ENCODE results near the gene NT5M. TPM values are rescaled to one million over a fixed set of nuclear protein-coding genes. Genes with fewer than 3 reads are reported as not detected.

The NT5M gene
- total RNA-seq, 2 donors from 2014 or later, result 0.92 TPM; not detected in 1

- Histone ChIP-seq H3K9me3 (no peaks in the 10 kb centered on the region), H3K27me3 (replicated peaks; ENCODE audit: insufficient read depth) (no peaks in the 10 kb centered on the region), H3K4me1 (ENCODE audit: control insufficient read depth in 1 of 2, low read depth in 2 of 2) (no peaks in the 10 kb centered on the region), H3K27ac (no peak overlapping the region), H3K4me3 (no peak overlapping the region), H3K36me3 (no peaks in the 10 kb centered on the region)
- TF ChIP-seq, protein P1, sequence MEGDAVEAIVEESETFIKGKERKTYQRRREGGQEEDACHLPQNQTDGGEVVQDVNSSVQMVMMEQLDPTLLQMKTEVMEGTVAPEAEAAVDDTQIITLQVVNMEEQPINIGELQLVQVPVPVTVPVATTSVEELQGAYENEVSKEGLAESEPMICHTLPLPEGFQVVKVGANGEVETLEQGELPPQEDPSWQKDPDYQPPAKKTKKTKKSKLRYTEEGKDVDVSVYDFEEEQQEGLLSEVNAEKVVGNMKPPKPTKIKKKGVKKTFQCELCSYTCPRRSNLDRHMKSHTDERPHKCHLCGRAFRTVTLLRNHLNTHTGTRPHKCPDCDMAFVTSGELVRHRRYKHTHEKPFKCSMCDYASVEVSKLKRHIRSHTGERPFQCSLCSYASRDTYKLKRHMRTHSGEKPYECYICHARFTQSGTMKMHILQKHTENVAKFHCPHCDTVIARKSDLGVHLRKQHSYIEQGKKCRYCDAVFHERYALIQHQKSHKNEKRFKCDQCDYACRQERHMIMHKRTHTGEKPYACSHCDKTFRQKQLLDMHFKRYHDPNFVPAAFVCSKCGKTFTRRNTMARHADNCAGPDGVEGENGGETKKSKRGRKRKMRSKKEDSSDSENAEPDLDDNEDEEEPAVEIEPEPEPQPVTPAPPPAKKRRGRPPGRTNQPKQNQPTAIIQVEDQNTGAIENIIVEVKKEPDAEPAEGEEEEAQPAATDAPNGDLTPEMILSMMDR (IDR thresholded peaks at IDR 0.05), result no peak
- ATAC-seq (ENCODE audit: insufficient number of reproducible peaks, low FRiP score, low read depth) (no peak), DNase-seq (ENCODE audit: low spot score) (no peak)
These were observed 76.2 kb downstream of the NT5M start for GRCh38 chr17:17379197-17379991.

GRCh38 chr17:17380145-17380925 lies 77.2 kb downstream of the NT5M start:
- Histone ChIP-seq H3K27ac (no peak overlapping the region), H3K4me1 (ENCODE audit: control insufficient read depth in 1 of 2, low read depth in 2 of 2) (no peaks in the 10 kb centered on the region)

DNA sequence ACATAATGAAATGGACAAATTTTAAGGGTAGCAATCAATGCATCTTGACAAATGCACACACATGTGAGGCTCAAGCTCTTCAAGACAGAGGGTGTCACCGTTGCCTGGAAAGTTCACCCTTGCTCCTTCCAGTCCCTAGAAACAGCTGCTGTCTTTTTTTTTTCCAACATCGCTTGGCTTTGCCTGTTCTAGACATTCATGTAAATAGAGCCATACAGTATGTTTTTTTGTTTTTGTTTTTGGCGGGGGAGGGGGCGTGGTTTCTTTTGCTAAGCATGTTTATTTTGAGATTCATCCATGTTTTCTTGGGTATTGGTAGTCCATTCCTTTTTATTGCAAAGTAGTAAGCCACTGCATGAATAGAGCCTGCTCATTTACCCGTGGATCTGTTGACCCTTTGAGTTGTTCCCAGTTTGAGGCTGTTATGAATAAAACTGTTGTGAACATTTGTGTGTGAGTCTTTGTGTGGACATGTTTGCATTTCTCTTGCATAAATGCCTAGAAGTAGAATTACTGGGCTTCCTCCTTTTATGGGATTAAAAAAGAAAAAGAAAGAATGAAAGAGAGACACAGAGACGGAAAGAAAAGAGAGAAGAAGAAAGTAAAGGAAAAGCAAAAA lies 78.4 kb downstream of the NT5M start:
- H3K4me3 ChIP-seq, result no peak overlapping the region
- DNase-seq (ENCODE audit: low spot score) (no peak), ATAC-seq (ENCODE audit: insufficient number of reproducible peaks, low FRiP score, low read depth) (no peak)
- H3K9me3 ChIP-seq, result no peaks in the 10 kb centered on the region
- H3K4me1 ChIP-seq (ENCODE audit: control insufficient read depth in 1 of 2, low read depth in 2 of 2), result no peaks in the 10 kb centered on the region
- H3K27ac ChIP-seq, result no peak overlapping the region
- no peaks in the 10 kb centered on the region for H3K27me3 ChIP-seq (replicated peaks; ENCODE audit: insufficient read depth)
- TF ChIP-seq, protein P1 (IDR thresholded peaks at IDR 0.05), result no peak
- H3K36me3 ChIP-seq, result no peaks in the 10 kb centered on the region

More at GRCh38 chr17:17380145-17380925, 77.2 kb downstream of the NT5M start:
- H3K36me3 ChIP-seq, result no peaks in the 10 kb centered on the region
- ATAC-seq (ENCODE audit: insufficient number of reproducible peaks, low FRiP score, low read depth), result no peak
- no peak overlapping the region for H3K4me3 ChIP-seq
- TF ChIP-seq, protein P1 (IDR thresholded peaks at IDR 0.05), result no peak
- no peak for DNase-seq (ENCODE audit: low spot score)
- H3K27me3 ChIP-seq (replicated peaks; ENCODE audit: insufficient read depth), result no peaks in the 10 kb centered on the region
- H3K9me3 ChIP-seq, result no peaks in the 10 kb centered on the region

DNA sequence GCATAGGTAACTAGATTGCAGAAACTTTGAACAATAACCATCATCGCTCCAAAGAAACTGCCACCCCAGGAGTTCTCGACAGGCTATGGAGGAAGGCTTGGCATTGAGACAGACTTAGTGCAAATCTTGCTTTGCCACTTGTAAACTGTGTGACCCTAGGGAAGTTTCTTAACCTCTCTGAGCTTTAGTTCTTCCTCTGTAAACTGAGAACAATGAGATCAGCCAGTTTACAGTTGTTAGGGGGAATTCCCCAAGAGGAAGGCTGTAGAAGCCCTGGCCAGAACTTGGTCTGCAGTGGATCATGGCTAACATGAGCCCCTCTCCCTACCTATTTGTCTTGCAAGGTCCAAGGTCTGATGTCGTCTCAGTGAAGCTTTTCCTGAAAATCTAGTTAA lies 78.9 kb downstream of the NT5M start:
- no peak for ATAC-seq (ENCODE audit: insufficient number of reproducible peaks, low FRiP score, low read depth)
- no peaks in the 10 kb centered on the region for H3K27me3 ChIP-seq (replicated peaks; ENCODE audit: insufficient read depth)

More for the DNA sequence above, 78.9 kb downstream of the NT5M start:
- TF ChIP-seq, protein P1 (IDR thresholded peaks at IDR 0.05), result no peak
- Histone ChIP-seq H3K27ac (no peak overlapping the region), H3K4me3 (no peak overlapping the region), H3K4me1 (ENCODE audit: control insufficient read depth in 1 of 2, low read depth in 2 of 2) (no peaks in the 10 kb centered on the region), H3K9me3 (no peaks in the 10 kb centered on the region), H3K36me3 (no peaks in the 10 kb centered on the region)
- no peak for DNase-seq (ENCODE audit: low spot score)

All from thoracic aorta (tissue), 2 donors.